Urinary bladder (tissue), 4 donors: ENCODE results near the gene NRXN3. TPM values are rescaled to one million over a fixed set of nuclear protein-coding genes. Genes with fewer than 3 reads are reported as not detected.
"Not testable (repeated sequence)": the region's sequence is repeated elsewhere in the genome, so short reads cannot be mapped to it uniquely, and the experiment has no call there.

Source experiments
- DNase-seq: peaks from one replicate; pipeline ENCODE4 v3.0.0-alpha.2; 2015; ENCODE audit errors: extremely low spot score
- H3K27ac ChIP-seq: one replicate; pipeline ENCODE4 v1.5.1; 2013; ENCODE audit warnings: low read depth, mild to moderate bottlenecking, moderate library complexity
- H3K36me3 ChIP-seq: one replicate; pipeline ENCODE4 v1.6.1; 2013; ENCODE audit warnings: mild to moderate bottlenecking, moderate library complexity; ENCODE audit not compliant: insufficient read depth
- H3K4me1 ChIP-seq: one replicate; pipeline ENCODE4 v1.6.1; 2013; ENCODE audit warnings: mild to moderate bottlenecking, moderate library complexity; ENCODE audit not compliant: insufficient read depth
- H3K4me3 ChIP-seq: one replicate; pipeline ENCODE4 v1.5.1; 2013; ENCODE audit warnings: low read depth, low read length
- WGBS: extraction: QIAGEN DNeasy Blood & Tissue Kit; methylation state at CpG from one replicate; pipeline ENCODE4 v1.1.7; 2013; 5-methylcytosine and 5-hydroxymethylcytosine counted together
- polyA plus RNA-seq: library from polyadenylated mRNA; stranded (reverse); fragments of 200-250 nt; gene quantifications from one replicate; pipeline ENCODE4 v1.2.3, GENCODE V29; 2013
- total RNA-seq: library from RNA; depleted of rRNA; stranded (reverse); fragments of >200 nt; gene quantifications from one replicate; pipeline ENCODE4 v1.2.3, GENCODE V29; 2014
- donor health status: healthy with polysubstance abuse.
- donor health status: healthy.

Gene NRXN3
- total and polyA plus RNA-seq, 2 donors, result 3.9 to 6.7 TPM

DNA sequence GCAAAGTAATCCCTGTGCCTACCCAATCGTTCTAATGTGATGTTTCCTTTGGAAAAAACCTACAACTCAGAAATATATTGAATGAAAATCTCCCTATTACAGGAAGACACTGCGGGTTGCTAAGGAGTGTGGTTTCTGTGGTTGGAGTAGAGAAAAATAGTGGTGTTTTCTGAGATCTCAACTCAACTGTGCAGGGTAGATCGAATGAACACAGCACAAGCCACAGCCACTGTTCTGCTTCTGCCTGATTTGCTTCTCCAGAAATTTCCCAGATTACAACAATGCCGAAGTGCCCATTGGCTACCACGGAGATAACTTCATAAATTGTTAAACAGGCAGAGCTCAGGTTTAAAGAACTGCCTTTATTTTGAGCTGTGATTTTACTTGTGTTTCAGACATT, 1560.8 kb downstream of the NRXN3 start:
- H3K27ac ChIP-seq, result no peak overlapping the region
- no peaks in the 10 kb centered on the region for H3K36me3 ChIP-seq
- H3K4me3 ChIP-seq, result no peak overlapping the region
- no peak for DNase-seq
- 64% methylated on average over 5 of the region's 5 CpGs for WGBS
- no peaks in the 10 kb centered on the region for H3K4me1 ChIP-seq

DNA sequence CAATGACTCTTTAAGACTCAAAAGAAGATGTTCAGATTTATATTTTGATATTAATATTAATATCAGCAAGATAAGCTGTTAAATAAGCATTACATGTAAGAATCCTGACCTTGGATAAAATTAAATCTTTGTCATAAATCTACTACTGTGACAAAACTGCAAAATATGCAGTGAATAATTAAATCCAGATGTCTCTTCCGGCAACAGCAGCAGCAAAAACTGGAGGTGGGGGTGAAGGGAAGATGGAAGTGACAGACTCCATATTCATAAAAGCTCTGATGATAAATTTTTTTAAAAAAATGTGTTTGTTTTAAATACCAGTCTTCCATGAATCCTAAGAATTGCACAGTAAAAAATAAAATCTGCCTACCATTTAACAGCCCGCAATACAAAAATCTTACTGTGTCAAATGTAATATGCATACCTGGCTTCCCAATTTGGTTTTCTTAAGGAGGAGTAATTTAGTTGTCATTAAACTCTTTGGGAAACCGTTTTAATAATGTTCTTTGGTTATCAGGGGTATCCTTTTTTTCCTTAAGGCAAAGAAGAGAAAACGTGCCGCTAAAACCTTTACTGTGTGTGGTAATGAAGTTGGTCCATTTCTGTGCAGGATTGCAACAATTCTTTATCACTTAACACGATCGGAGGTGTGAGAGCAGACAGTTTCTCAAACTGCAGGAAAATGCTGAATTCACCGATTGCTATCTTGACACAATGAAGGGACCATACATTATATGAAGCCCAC, 1562.9 kb downstream of the NRXN3 start:
- DNase-seq, result no peak
- Histone ChIP-seq H3K27ac (no peak overlapping the region), H3K4me1 (no peaks in the 10 kb centered on the region), H3K4me3 (no peak overlapping the region), H3K36me3 (no peaks in the 10 kb centered on the region)
- 62% methylated on average over 8 of the region's 8 CpGs for WGBS

DNA sequence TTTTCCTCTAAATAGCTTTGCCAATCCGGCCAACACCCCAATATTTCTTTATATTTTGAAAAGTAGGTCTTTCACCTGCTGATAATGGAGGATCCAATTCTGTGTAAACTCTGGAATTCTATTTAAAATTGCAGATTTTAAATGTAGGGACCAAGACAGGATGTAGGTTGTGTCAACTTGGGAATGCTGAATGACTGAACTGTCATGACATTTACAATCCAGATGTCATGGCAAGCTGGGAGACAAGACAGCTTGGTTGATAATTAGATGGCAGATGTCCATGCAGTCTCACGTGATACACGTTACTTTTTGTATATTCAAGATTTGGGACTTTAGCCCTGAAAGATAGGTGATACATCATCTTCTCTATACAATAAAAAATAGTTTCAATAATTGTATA, 1564.0 kb downstream of the NRXN3 start:
- Histone ChIP-seq H3K27ac (no peak overlapping the region), H3K36me3 (no peaks in the 10 kb centered on the region), H3K4me1 (no peaks in the 10 kb centered on the region), H3K4me3 (no peak overlapping the region)
- DNase-seq, result no peak
- WGBS, result 90% methylated on average over 3 of the region's 3 CpGs

DNA sequence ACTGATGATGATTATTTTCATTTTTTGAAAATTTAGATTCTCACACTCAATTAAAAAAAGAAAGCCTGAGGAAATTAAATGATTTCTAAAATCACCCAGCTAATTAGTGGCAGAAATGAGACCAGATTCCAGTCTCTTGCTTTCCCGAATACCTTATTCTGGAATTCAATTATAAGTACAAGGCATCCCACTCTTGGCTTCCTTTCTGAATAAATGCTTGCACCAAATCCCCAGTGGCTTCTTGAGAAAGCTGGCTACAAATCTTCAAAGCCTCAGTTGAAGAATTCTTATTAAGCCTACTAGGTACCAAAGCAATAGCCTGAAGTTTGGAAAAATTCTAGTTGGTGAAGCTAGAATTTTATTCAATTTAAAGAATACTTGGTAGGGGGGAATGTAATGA, 1564.5 kb downstream of the NRXN3 start:
- 89% methylated on average over 1 of the region's 1 CpG for WGBS
- no peak overlapping the region for H3K4me3 ChIP-seq
- no peak overlapping the region for H3K27ac ChIP-seq
- H3K4me1 ChIP-seq, result no peaks in the 10 kb centered on the region
- no peaks in the 10 kb centered on the region for H3K36me3 ChIP-seq
- no peak for DNase-seq

DNA sequence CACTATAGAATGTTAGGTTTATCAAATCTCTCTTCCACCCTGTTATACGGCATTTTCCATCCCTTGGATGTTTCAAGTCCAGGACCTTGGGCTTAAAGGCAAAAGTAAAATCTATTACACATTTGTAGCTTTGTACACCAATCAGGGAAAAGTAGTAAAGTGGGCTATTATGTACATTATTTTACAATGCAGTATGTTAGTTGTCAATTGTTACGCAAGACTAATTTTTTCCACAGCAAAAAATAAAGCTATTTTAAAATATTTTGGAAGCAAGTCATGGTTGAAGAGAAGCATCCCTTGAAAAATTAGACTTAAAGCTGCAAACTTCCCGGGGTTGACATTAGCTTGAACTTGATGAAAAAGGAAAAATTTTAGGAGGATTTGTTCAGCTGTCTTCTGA, 1564.9 kb downstream of the NRXN3 start:
- DNase-seq, result no peak
- Histone ChIP-seq H3K4me3 (no peak overlapping the region), H3K36me3 (no peaks in the 10 kb centered on the region), H3K4me1 (no peaks in the 10 kb centered on the region), H3K27ac (no peak overlapping the region)
- 86% methylated on average over 3 of the region's 3 CpGs for WGBS

DNA sequence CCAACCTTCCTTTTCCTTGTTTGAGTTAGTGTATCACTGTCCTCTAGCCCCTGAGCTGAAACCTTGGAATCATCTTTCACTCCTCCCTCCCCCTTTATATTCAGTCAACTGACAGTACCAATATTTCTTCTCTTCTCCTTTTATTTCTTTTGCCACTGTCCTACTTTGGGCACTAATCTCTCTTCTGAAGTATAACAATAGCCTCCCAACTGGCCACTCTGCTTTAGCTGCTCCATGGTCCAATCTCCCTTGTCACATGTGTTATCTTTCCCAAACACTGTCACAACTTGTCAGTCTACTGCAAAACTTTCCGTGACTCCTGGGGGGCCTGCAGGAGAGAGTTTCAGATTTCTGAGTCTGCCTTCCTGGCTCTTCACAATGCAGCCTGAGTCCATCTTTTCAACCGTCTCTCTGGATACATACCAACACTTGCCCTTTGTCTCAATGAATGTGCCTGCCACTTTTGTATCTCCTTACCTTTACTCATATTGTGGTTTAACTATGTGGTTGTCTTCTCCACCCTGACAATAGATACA, 1570.0 kb downstream of the NRXN3 start:
- WGBS, result 35% methylated on average over 2 of the region's 2 CpGs
- H3K27ac ChIP-seq, result no peak overlapping the region
- H3K36me3 ChIP-seq, result no peaks in the 10 kb centered on the region
- no peak for DNase-seq
- H3K4me1 ChIP-seq, result no peaks in the 10 kb centered on the region
- H3K4me3 ChIP-seq, result no peak overlapping the region

DNA sequence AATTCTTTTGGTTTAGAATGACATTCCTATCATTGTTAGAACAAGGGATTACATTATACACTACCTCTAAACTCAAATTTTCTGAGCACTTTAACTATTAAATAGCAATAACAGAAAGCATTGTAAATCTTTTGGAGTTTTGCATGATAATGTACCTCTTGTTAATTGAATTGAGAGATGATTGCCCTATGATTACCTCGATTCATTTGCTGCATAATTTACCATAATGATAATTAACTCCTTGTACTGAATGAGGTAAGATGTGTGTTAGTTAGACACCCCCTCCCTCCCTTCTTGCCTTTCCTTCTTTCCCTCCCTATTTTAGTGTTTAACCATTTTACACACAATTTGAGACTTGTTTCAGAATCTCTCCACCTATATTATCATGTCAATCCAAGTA, 1572.0 kb downstream of the NRXN3 start:
- no peaks in the 10 kb centered on the region for H3K36me3 ChIP-seq
- H3K4me3 ChIP-seq, result no peak overlapping the region
- no peak for DNase-seq
- 74% methylated on average over 1 of the region's 1 CpG for WGBS
- H3K4me1 ChIP-seq, result no peaks in the 10 kb centered on the region
- no peak overlapping the region for H3K27ac ChIP-seq

DNA sequence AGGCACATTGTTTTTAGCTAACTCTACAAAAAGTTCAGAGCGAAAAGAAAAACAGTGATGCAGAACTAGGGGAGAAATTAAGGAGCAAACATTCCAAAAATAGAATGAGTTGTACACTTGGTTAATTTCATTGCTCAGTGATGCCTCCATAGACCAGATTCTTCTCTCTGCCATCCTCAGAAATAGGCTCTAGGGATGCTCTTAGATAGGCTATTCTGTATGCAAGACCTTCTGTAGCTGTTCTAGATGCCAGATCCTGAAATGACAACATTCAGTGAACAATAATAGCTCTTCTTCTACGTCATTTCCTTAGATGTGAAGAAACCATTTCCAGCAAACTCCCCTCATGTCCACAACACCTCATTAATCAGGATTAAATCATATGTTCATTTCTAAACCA, 1574.9 kb downstream of the NRXN3 start:
- 81% methylated on average over 2 of the region's 2 CpGs for WGBS
- no peaks in the 10 kb centered on the region for H3K36me3 ChIP-seq
- H3K4me1 ChIP-seq, result no peaks in the 10 kb centered on the region
- DNase-seq, result no peak
- H3K27ac ChIP-seq, result no peak overlapping the region
- H3K4me3 ChIP-seq, result no peak overlapping the region

DNA sequence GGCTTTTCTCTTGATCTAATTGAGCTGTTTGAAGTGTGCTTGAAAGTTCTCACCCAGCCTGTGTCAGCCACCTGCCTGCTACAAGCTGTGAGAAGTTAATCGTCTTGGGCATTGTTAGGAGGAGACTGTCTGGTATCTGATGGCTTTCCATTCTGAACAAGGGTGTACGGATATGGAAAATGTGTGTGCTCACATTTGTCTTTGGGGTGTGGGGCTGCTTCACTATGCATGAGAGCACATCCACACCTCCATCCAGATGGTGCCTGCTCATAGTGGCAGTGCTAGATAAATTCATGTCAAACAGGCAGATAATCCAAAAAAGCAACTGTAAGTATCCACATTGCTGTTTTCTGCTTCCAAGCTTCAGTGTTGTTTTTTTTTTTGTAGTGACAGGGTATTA, 1578.9 kb downstream of the NRXN3 start:
- Histone ChIP-seq H3K4me3 (no peak overlapping the region), H3K36me3 (no peaks in the 10 kb centered on the region), H3K27ac (no peak overlapping the region), H3K4me1 (no peaks in the 10 kb centered on the region)
- WGBS, result 66% methylated on average over 2 of the region's 2 CpGs
- no peak for DNase-seq

DNA sequence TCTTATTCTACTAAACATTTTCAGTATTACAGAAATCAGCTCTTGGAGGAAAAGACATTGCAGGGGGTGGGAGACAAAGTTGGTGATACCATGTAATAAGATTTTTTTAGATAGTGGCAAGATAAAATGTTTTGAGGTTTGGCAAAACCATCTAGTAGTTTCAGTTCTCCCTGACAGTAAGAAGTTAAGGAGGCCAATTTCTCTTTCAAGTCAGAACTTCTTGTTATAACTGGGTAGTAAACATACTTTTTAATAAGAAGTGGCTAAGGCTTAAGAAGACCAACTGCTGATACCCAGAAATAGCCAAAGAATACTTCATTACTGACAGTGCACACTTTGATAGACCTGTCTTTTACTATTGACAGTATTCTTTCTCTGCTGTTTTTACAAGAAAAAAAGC, 1588.8 kb downstream of the NRXN3 start:
- Histone ChIP-seq H3K4me3 (no peak overlapping the region), H3K36me3 (no peaks in the 10 kb centered on the region), H3K4me1 (no peaks in the 10 kb centered on the region), H3K27ac (no peak overlapping the region)
- DNase-seq, result no peak

DNA sequence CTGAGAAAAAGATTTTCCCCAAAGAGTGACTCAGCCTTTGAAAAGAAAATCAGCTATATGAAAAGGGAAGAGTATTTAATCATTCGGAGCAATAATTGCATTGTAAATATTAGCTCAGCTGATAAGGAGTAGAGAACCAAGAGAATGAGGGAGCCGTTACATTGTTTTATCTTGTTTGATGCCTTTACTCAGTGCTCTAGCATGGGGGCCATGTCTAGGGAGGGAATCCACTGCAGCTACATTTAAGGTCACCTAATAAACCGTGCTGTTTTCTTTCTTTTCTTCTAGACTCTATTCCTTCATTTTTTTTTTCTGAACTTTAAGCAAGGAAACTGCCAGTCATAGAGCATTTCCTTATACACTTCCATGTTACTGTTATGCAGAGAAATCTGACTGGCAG, 1594.2 kb downstream of the NRXN3 start:
- Histone ChIP-seq H3K36me3 (no peaks in the 10 kb centered on the region), H3K4me1 (no peaks in the 10 kb centered on the region), H3K4me3 (no peak overlapping the region), H3K27ac (no peak overlapping the region)
- WGBS, result 48% methylated on average over 3 of the region's 3 CpGs
- DNase-seq, result no peak

DNA sequence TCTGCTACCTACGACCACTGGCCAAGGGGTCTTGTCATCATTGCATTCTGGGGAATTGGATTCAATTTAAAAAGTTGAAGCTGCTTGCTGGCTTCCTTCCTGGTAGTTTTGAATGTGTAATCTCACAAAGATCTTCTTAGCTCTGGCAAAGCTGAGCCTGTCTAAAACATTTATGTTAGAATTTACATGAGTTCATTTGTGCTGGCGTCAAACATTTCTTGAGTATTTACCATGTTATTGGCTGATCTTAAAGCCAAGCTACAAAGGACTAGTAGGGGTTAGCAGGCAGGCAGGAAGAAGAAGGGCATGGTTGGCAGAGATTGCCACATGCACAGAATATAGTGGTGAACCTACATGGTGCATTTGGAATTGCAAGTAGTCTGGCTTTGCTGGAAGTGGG, 1596.3 kb downstream of the NRXN3 start:
- Histone ChIP-seq H3K4me1 (no peaks in the 10 kb centered on the region), H3K27ac (no peak overlapping the region), H3K36me3 (no peaks in the 10 kb centered on the region), H3K4me3 (no peak overlapping the region)
- no peak for DNase-seq
- 63% methylated on average over 2 of the region's 2 CpGs for WGBS

DNA sequence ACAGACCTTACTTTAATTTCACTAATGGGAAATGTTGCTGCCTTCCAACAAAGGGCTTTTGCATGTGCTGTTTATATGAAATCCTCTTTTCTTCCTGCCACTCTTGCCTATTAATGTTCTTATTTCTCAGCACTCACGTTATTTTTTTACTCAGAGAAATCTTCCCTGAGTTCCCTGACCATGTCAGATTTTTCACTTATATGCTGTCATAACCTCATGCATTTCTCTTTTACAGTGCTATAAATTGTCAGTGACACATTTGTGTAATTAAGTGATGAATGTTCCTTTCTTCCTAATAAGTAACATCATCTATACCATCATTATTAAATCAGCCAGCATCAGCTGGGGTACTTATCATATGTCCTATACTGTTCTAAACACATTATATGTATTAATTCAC, 1597.1 kb downstream of the NRXN3 start:
- H3K36me3 ChIP-seq, result no peaks in the 10 kb centered on the region
- no peak for DNase-seq
- H3K27ac ChIP-seq, result no peak overlapping the region
- H3K4me3 ChIP-seq, result no peak overlapping the region
- no peaks in the 10 kb centered on the region for H3K4me1 ChIP-seq
- 75% methylated on average over 1 of the region's 1 CpG for WGBS

DNA sequence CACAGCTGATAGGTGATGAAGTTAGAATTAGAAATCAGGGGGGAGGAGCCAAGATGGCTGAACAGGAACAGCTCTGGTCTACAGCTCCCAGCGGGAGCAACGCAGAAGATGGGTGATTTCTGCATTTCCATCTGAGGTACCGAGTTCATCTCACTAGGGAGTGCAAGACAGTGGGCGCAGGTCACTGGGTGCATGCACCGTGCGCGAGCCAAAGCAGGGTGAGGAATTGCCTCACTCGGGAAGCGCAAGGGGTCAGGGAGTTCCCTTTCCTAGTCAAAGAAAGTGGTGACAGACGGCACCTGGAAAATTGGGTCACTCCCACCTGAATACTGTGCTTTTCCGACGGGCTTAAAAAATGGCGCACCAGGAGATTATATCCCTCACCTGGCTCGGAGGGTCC, 1597.5 kb downstream of the NRXN3 start:
- not testable (repeated sequence) for H3K36me3 ChIP-seq, DNase-seq, H3K4me1 ChIP-seq, H3K27ac ChIP-seq, H3K4me3 ChIP-seq
- 97% methylated on average over 14 of the region's 14 CpGs for WGBS

DNA sequence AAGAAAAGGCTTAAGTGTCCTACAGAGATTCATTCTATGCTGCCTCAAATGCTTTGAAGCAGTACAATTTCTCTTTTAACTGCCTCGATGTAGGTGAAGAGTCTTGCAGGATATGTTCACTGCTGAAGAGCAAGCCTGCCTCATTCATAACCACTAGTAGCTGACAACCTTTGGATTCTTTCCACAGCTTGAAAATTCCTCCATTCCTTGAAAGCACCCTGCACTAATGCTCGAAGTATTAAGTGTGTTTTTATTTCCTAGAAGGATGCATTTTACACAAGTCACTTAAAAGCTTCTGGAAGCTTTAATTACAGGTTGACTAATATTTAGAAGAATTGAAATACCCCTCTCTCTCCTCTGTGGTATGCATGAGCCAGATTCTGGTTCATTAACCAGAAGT, 1611.7 kb downstream of the NRXN3 start:
- Histone ChIP-seq H3K4me1 (no peaks in the 10 kb centered on the region), H3K27ac (no peak overlapping the region), H3K36me3 (no peaks in the 10 kb centered on the region), H3K4me3 (no peak overlapping the region)
- WGBS, result 59% methylated on average over 2 of the region's 2 CpGs
- DNase-seq, result no peak
